Breast epithelium (tissue), 4 donors: ENCODE measurements around the gene GDAP1L1. TPM values are rescaled to one million over a fixed set of nuclear protein-coding genes. Genes with fewer than 3 reads are reported as not detected.

Experiments used
- DNase-seq, 2 donors: peaks; one replicate each; pipeline ENCODE4 v3.0.0-alpha.2; 2019; ENCODE audit warnings: low spot score in 2 of 2
- H3K27ac ChIP-seq, 2 donors: fragments of 200-600 bp; sonication (generic) in 1 of 2; one replicate each; pipeline ENCODE4 v1.5.1; 2016 to 2019; ENCODE audit warnings: mild to moderate bottlenecking in 1 of 2
- H3K27me3 ChIP-seq, 2 donors: fragments of 200-600 bp; sonication (generic) in 1 of 2; one replicate each; pipeline versions ENCODE4 v1.5.1 to v1.6.0; 2017 to 2019; ENCODE audit warnings: control low read depth in 1 of 2, mild to moderate bottlenecking in 1 of 2
- H3K36me3 ChIP-seq: fragments of 200-600 bp; one replicate; pipeline ENCODE4 v1.5.1; 2019
- H3K4me1 ChIP-seq, 2 donors: fragments of 200-600 bp; sonication (generic); one replicate each; pipeline ENCODE4 v1.5.1; 2016 to 2019; ENCODE audit warnings: control low read depth in 1 of 2
- H3K4me3 ChIP-seq, 3 donors: fragments of 200-600 bp; sonication (generic); 1 replicate in 2 of 3; 2 replicates in 1 of 3; pipeline ENCODE4 v1.5.1; 2016 to 2019; ENCODE audit warnings: mild to moderate bottlenecking in 3 of 3, moderate library complexity in 2 of 3
- H3K9me3 ChIP-seq, 2 donors: fragments of 200-600 bp; sonication (generic) in 1 of 2; one replicate each; pipeline ENCODE4 v1.5.1; 2016 to 2019; ENCODE audit warnings: control low read depth in 1 of 2
- CTCF ChIP-seq, 3 donors: fragments of 450-650 bp; IDR thresholded peaks; one replicate each; pipeline ENCODE4 v1.5.1; 2016 to 2017; ENCODE audit warnings: antibody characterized with exemption in 3 of 3, mild to moderate bottlenecking in 3 of 3, moderate library complexity in 3 of 3
- POLR2A ChIP-seq: fragments of 450-650 bp; IDR thresholded peaks from one replicate; pipeline ENCODE4 v1.6.1; 2016; ENCODE audit warnings: antibody characterized with exemption, mild to moderate bottlenecking, moderate library complexity
- POLR2AphosphoS5 ChIP-seq, 3 donors: sonication (generic); formaldehyde crosslinking; IDR thresholded peaks; one replicate each; pipeline ENCODE4 v1.6.1; 2017; ENCODE audit warnings: antibody characterized with exemption in 3 of 3
- intact Hi-C: fragments of 100-400 bp; cut with DNase I; formaldehyde crosslinking; loops from one replicate; pipeline ENCODE4 v1.15.1; 2023; ENCODE audit warnings: low total_unique reads
- total RNA-seq, 3 donors: library from RNA; depleted of rRNA; stranded (reverse); fragments of >200 nt; gene quantifications; one replicate each; pipeline ENCODE4 v1.1.0, GENCODE V29; 2016

Gene GDAP1L1
- total RNA-seq, 3 donors from 2014 or later, result not detected

GRCh38 chr20:44222633-44223368 lies 24.3 kb upstream of the GDAP1L1 start:
- DNase-seq, result no peak
- H3K9me3 ChIP-seq, result no peaks in the 10 kb centered on the region
- no peaks in the 10 kb centered on the region for H3K27me3 ChIP-seq
- no peaks in the 10 kb centered on the region for H3K36me3 ChIP-seq
- H3K4me3 ChIP-seq, result no peak overlapping the region
- H3K27ac ChIP-seq, result no peak overlapping the region
- H3K4me1 ChIP-seq, result no peaks in the 10 kb centered on the region
- intact Hi-C loops, result no loop called here
- TF ChIP-seq CTCF (IDR thresholded peaks at IDR 0.05) (no peak), POLR2AphosphoS5 (IDR thresholded peaks at IDR 0.05) (no peak), POLR2A (no peak)

- H3K27ac ChIP-seq, result no peak overlapping the region
- TF ChIP-seq CTCF (IDR thresholded peaks at IDR 0.05), result no peak
- TF ChIP-seq POLR2A, result no peak
- TF ChIP-seq POLR2AphosphoS5 (IDR thresholded peaks at IDR 0.05), result no peak
- no peaks in the 10 kb centered on the region for H3K36me3 ChIP-seq
- intact Hi-C loops, result no loop called here
- H3K4me1 ChIP-seq, result no peaks in the 10 kb centered on the region
- H3K27me3 ChIP-seq, result no peaks in the 10 kb centered on the region
- H3K9me3 ChIP-seq, result no peaks in the 10 kb centered on the region
- no peak for DNase-seq
- H3K4me3 ChIP-seq, result no peak overlapping the region
Measured at GRCh38 chr20:44223721-44224120, 23.4 kb upstream of the GDAP1L1 start.

GRCh38 chr20:44224637-44225036 lies 22.5 kb upstream of the GDAP1L1 start:
- TF ChIP-seq POLR2A, result no peak
- no peak for TF ChIP-seq CTCF (IDR thresholded peaks at IDR 0.05)
- TF ChIP-seq POLR2AphosphoS5 (IDR thresholded peaks at IDR 0.05), result no peak
- Histone ChIP-seq H3K9me3 (no peaks in the 10 kb centered on the region), H3K27me3 (no peaks in the 10 kb centered on the region), H3K4me3 (no peak overlapping the region), H3K4me1 (no peaks in the 10 kb centered on the region), H3K27ac (no peak overlapping the region), H3K36me3 (no peaks in the 10 kb centered on the region)
- intact Hi-C loops, result no loop called here
- DNase-seq, result no peak

GRCh38 chr20:44228465-44229258 lies 18.4 kb upstream of the GDAP1L1 start:
- TF ChIP-seq POLR2AphosphoS5 (IDR thresholded peaks at IDR 0.05) (peak in 1 of 3 donors; percentile 17), POLR2A (no peak)
- DNase-seq, result peak in 1 of 2 donors; percentile 74
- no peaks in the 10 kb centered on the region for H3K4me1 ChIP-seq
- H3K4me3 ChIP-seq, result no peak overlapping the region
- H3K9me3 ChIP-seq, result no peaks in the 10 kb centered on the region
- peak overlapping the region; percentile 29 to 67 for H3K27ac ChIP-seq
- no peaks in the 10 kb centered on the region for H3K36me3 ChIP-seq
- intact Hi-C loops, result no loop called here
- H3K27me3 ChIP-seq, result no peaks in the 10 kb centered on the region

- Histone ChIP-seq H3K4me3 (no peak overlapping the region), H3K4me1 (no peaks in the 10 kb centered on the region), H3K27me3 (no peaks in the 10 kb centered on the region), H3K9me3 (no peaks in the 10 kb centered on the region), H3K36me3 (no peaks in the 10 kb centered on the region), H3K27ac (no peak overlapping the region)
- TF ChIP-seq POLR2AphosphoS5 (IDR thresholded peaks at IDR 0.05) (no peak), POLR2A (no peak), CTCF (IDR thresholded peaks at IDR 0.05) (no peak)
- intact Hi-C loops, result no loop called here
- DNase-seq, result no peak
Measured at GRCh38 chr20:44231193-44231592, 15.9 kb upstream of the GDAP1L1 start.
